ENCODE results near the gene XXYLT1. TPM values are rescaled to one million over a fixed set of nuclear protein-coding genes. Genes with fewer than 3 reads are reported as not detected.

Gene XXYLT1
- total RNA-seq, 1 experiment from 2014 or later: 10.9 TPM

DNA sequence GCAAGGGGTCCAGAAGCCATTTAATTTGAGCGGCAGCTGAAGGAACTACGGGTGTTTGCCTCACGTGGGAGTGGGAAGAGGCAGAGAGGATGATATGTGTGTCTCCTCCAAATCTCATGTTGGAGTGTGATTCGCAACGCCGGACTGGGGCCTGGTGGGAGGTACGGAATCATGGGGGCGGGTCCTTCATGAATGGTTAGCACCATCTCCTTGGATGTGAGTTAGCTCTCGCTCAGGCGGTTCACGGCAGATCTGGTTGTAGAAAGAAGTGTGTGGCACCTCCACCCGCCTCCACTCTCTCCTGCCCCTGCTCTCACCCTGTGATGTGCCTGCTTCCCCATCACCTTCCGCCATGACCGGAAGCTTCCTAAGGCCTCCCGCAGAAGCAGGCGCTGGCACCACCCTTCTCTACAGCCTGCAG is 25.4 kb downstream of the XXYLT1 start:
- Histone ChIP-seq H3K9ac (ENCODE audit: low read length) (no peak overlapping the region), H3K27ac (ENCODE audit: low read depth, low read length) (no peak overlapping the region), H3K4me3 (replicated peaks in 1 of 2; ENCODE audit: low read depth in 1 of 2, low read length in 2 of 2) (no peak overlapping the region), H3K9me3 (ENCODE audit: control insufficient read depth in 1 of 2, insufficient read depth in 1 of 2, low read depth in 1 of 2, low read length in 2 of 2) (no peaks in the 10 kb centered on the region), H3K27me3 (ENCODE audit: insufficient read depth, low read length) (no peaks in the 10 kb centered on the region), H3K9me2 (ENCODE audit: insufficient read depth) (no peaks in the 10 kb centered on the region), H3K4me2 (ENCODE audit: low read length) (no peak overlapping the region), H4K20me1 (ENCODE audit: insufficient read depth) (no peaks in the 10 kb centered on the region), H3K4me1 (ENCODE audit: control insufficient read depth in 1 of 2, insufficient read depth in 2 of 2, low read length in 2 of 2) (peaks cover 0 to 4% of the 10 kb centered on the region in 2 experiments; a peak in 2 of 4 replicates), H3K36me3 (ENCODE audit: control insufficient read depth in 1 of 2, insufficient read depth in 2 of 2, low read length in 2 of 2) (no peaks in the 10 kb centered on the region), H3K79me2 (ENCODE audit: insufficient read depth, low read length) (no peaks in the 10 kb centered on the region), H2AFZ (ENCODE audit: low read depth, low read length, poor library complexity, severe bottlenecking) (no peak overlapping the region)
- TF ChIP-seq JUND (IDR thresholded peaks at IDR 0.05) (no peak), EZH2phosphoT487 (IDR thresholded peaks at IDR 0.05; ENCODE audit: borderline replicate concordance) (no peak), CBX3 (IDR thresholded peaks at IDR 0.05; ENCODE audit: low read depth) (no peak), ZBTB33 (IDR thresholded peaks at IDR 0.05; ENCODE audit: extremely low read depth, insufficient replicate concordance, low read length) (no peak), ZNF274 (IDR thresholded peaks at IDR 0.05; ENCODE audit: low read depth, low read length) (no peak), SRF (IDR thresholded peaks at IDR 0.05; ENCODE audit: low read depth) (no peak), POLR2AphosphoS5 (IDR thresholded peaks at IDR 0.05; ENCODE audit: low read depth, low read length) (no peak), ZFX (IDR thresholded peaks at IDR 0.05) (no peak), CTCF (IDR thresholded peaks at IDR 0.05 in 2 of 3, conservative IDR thresholded peaks at IDR 0.05 in 1 of 3; ENCODE audit: borderline replicate concordance in 1 of 3, insufficient read depth in 1 of 3, low read depth in 2 of 3, low read length in 2 of 3) (no peak), RAD21 (IDR thresholded peaks at IDR 0.05; ENCODE audit: low read depth) (no peak), YY1 (IDR thresholded peaks at IDR 0.05; ENCODE audit: extremely low read depth, insufficient replicate concordance, low read depth, low read length) (no peak), EZH2 (IDR thresholded peaks at IDR 0.05) (no peak)
- TF ChIP-seq, protein P1, sequence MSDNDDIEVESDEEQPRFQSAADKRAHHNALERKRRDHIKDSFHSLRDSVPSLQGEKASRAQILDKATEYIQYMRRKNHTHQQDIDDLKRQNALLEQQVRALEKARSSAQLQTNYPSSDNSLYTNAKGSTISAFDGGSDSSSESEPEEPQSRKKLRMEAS (IDR thresholded peaks at IDR 0.05): no peak
- TF ChIP-seq, protein P2, sequence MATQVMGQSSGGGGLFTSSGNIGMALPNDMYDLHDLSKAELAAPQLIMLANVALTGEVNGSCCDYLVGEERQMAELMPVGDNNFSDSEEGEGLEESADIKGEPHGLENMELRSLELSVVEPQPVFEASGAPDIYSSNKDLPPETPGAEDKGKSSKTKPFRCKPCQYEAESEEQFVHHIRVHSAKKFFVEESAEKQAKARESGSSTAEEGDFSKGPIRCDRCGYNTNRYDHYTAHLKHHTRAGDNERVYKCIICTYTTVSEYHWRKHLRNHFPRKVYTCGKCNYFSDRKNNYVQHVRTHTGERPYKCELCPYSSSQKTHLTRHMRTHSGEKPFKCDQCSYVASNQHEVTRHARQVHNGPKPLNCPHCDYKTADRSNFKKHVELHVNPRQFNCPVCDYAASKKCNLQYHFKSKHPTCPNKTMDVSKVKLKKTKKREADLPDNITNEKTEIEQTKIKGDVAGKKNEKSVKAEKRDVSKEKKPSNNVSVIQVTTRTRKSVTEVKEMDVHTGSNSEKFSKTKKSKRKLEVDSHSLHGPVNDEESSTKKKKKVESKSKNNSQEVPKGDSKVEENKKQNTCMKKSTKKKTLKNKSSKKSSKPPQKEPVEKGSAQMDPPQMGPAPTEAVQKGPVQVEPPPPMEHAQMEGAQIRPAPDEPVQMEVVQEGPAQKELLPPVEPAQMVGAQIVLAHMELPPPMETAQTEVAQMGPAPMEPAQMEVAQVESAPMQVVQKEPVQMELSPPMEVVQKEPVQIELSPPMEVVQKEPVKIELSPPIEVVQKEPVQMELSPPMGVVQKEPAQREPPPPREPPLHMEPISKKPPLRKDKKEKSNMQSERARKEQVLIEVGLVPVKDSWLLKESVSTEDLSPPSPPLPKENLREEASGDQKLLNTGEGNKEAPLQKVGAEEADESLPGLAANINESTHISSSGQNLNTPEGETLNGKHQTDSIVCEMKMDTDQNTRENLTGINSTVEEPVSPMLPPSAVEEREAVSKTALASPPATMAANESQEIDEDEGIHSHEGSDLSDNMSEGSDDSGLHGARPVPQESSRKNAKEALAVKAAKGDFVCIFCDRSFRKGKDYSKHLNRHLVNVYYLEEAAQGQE (IDR thresholded peaks at IDR 0.05; ENCODE audit: low read depth): no peak
- BruUV-seq (replicated peaks): no TSS peak
- CTCF ChIA-PET: no interaction called here
- intact Hi-C loops (cut with micrococcal nuclease): no loop called here
- POLR2A ChIA-PET: no interaction called here
- no peak for DNase-seq (ENCODE audit: low read depth, low spot score)
- RAD21 ChIA-PET (ENCODE audit: low non-redundant PET in 1 of 2, low total read pairs in 2 of 2, uncharacterized antibody in 2 of 2, unreplicated experiment in 2 of 2): no interaction called here
- ATAC-seq: no peak

Measured in HCT116 (cell line).